GM21526 (cell line): ENCODE data around the gene TIMP2.
"Not testable (repeated sequence)": the region's sequence is repeated elsewhere in the genome, so short reads cannot be mapped to it uniquely, and the experiment has no call there.

Experiments
- ATAC-seq: cut with Tn5 transposase; IDR thresholded peaks from one replicate; pipeline ENCODE4 v1.9.1; 2021; ENCODE audit warnings: moderate library complexity; ENCODE audit not compliant: unreplicated experiment, low FRiP score

The TIMP2 gene

GRCh38 chr17:78933959-78934568, 8.9 kb upstream of the TIMP2 start:
- no peak for ATAC-seq

- no peak for ATAC-seq
These were observed 8.1 kb upstream of the TIMP2 start for GRCh38 chr17:78933025-78933958.

DNA sequence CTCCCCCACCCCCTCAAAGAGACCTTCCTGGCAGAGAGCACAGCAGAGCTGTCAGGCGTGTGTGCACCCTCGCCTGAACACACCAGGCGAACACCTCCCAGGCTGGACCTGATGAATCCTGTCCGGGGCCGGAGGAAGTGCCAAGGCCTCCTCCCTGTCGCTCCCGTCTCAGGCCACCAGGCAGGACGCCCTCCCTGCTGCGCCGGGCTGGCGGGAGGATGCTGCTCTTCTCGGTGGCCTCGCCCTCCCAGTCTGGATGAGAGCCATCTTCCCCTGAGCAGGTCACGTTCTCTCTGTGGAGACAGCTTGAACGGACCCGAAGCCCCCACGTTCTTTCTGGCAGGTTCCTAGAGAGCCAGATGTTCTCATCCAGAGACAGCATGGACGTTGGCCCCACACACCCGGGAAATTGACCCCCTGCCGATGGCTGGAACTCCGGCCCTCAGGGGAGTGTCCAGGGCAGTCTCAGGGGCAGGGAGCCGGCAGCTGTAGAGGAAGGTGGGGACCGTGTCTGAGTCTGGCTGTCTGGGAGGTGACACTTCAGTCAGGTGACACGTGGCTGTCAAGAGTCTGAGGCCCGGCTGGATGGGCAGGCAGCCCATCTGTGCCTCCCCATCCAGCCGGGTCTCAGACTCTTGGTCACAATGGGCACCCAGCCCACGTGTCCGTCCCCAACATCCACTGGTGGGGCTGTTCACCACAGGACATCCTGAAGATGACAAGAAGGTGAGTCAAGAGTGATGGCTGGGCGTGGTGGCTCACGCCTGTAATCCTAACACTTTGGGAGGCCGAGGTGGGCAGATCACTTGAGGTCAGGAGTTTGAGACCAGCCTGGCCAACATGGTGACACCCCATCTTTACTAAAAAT, 5.0 kb upstream of the TIMP2 start:
- ATAC-seq, result no peak

GRCh38 chr17:78925662-78926555, 722 bp upstream of the TIMP2 start:
- no peak for ATAC-seq

GRCh38 chr17:78924481-78925151, 571 bp downstream of the TIMP2 start:
- no peak for ATAC-seq

- no peak for ATAC-seq
These were observed 1.3 kb downstream of the TIMP2 start for GRCh38 chr17:78923660-78924453.

GRCh38 chr17:78922816-78923498, 2.2 kb downstream of the TIMP2 start:
- ATAC-seq, result no peak

GRCh38 chr17:78921437-78921971, 3.7 kb downstream of the TIMP2 start:
- no peak for ATAC-seq

DNA sequence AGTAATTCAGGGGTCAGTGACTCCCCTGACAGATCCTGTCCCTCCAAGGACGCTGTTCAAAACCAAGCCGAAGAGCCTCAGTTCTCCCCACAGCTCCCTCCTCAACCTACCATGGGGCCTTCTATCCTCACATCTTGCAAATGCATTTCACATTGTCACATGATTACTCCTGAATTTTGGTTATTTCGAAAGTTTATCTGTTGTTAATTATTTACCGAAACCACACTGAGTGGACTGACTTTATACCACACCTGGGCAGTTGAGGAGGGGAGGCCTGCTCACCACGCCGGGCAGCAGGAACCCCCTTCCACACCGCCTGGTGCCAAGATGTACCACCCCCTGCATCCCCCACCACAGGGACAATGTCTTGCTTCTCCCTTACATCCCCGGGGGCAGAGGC, 4.7 kb downstream of the TIMP2 start:
- no peak for ATAC-seq

- ATAC-seq, result no peak
These were observed 5.2 kb downstream of the TIMP2 start for GRCh38 chr17:78919861-78920450.

DNA sequence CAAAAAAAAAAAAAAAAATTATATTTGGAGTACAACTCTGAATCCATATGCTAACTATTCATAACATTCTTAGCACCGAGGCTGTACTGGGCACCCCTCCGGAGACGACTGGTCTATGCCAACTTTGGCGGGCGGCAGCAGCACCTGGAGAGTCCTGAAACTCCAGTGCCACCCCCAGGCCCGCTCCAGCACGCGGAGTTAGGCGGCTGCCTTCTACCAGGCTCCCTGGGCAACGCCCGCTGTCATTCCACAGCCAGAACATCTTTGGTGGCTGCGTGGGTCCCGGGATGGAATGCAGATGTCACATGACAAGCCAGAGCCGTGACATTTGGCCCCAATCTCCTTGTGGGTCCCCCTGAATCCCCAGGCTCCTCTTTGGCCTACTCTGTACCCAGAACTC, 6.2 kb downstream of the TIMP2 start:
- no peak for ATAC-seq

DNA sequence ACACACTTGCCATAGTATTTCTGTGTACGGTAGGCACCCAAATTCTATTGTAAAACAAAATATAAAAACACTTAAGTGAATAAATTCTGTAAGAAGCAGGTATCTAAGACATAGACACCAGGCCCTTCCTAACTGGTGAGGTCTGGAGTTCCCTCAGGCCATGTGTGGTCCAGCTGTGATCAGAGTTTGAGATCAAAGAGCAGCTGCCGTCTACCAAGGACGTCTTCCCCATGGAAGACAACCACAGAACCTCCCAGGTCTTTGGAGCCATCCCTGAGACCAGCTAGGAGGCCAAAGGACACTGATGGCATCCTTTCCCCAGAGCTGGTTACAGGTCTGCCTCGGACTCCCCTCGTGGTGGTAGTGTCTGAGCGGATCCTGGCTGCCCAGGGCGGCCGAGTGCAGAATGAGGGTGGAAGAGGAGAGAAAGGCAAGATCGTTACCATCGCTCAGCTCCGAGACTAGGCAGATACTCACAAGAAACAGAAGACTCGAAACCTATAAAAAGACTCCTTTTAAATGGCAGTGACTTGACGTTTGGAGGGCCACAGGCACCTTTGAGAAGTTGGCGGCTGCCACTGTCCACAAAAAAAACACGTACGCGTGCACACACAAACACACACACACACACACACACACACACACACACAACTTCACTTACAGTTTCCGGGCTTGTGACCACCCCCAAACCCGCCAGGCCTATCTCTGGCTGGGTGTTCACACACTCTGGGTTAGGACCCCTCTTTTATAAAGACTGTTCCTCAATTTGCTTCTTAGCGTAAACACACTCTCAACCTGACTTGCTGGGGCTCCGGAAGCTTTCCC, 7.5 kb downstream of the TIMP2 start:
- no peak for ATAC-seq

DNA sequence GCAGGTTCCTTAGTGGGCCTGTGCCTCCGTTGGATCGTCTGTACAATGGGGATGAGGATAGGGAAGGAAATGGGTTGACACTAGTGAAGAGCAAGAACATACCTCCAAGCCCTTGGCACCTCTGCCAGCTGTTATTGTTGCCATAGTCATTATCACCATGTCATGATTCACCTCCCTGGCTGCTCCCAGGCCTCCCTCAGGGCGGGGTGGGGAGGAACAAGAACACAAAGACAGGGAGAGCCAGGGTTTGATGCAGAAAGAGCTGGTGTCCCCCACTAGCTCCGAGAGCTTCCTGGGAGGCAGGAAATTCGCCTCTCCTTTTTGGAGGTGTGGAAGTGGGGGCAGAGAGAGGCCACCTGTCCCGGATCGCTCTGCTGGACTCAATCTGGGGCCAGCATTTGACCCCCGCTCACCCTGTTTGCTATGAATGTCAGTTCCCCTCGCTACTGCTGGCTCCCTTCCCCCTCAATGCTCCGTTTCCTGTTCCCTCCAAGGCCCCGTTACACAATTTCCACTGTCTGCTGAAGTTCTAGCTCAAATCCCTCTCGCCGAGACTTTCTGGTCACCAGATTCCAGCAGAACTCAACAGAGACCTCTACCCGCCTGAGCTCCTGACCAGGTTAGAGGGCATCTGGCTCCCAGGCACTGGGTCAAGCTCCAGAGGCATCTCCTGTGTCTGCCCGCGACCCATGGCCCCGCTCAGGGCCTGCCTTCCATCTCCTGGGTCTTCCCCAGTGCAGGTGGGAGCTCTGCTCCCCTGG, 9.1 kb downstream of the TIMP2 start:
- no peak for ATAC-seq

GRCh38 chr17:78913115-78913514, 12.1 kb downstream of the TIMP2 start:
- ATAC-seq, result no peak

DNA sequence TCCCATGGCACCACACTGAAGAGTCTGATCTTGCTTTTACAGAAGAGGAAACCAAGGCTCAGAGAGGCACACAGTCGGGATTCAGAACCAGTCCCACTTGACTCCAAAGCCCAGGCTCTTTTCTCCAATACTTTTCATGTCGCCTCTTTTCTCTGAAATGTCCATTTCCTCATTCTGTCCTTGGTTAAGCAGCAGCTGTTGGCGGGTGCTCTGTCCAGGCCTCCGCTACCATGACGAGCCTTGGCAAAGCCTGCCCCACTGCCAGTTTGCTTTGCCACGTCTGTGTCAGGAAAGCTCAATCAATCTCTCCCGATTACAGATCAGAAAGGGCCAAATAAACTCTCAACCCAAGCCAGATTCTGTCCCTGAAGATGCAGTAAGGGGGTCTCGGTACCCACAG, 13.1 kb downstream of the TIMP2 start:
- no peak for ATAC-seq

DNA sequence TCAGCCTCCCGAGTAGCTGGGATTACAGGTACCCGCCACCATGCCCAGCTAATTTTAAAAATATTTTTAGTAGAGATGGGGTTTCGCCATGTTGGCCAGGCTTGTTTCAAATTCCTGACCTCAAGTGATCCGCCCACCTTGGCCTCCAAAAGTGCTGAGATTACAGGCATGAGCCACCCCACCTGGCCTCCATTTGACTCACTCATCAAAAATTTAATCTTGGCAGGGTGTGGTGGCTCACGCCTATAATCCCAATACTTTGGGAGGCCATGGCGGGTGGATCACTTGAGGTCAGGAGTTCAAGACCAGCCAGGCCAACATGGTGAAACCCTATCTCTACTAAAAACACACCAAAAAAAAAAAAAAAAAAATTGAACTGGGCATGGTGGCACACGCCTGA, 13.6 kb downstream of the TIMP2 start:
- not testable (repeated sequence) for ATAC-seq
